C4-2B (cell line): ENCODE results near the gene P2RX5.

Experiments
- H3K27ac ChIP-seq: fragments of 450-650 bp; 2 replicates; pipeline ENCODE4 v1.5.1; 2017
- ZFX ChIP-seq: fragments of 450-650 bp; IDR thresholded peaks from 2 replicates; pipeline ENCODE4 v1.6.1; 2017
- TF ChIP-seq, protein P1 (sequence below): fragments of 450-650 bp; conservative IDR thresholded peaks from 2 replicates; pipeline ENCODE4 v1.5.1; 2017; ENCODE audit warnings: mild to moderate bottlenecking

The P2RX5 gene

DNA sequence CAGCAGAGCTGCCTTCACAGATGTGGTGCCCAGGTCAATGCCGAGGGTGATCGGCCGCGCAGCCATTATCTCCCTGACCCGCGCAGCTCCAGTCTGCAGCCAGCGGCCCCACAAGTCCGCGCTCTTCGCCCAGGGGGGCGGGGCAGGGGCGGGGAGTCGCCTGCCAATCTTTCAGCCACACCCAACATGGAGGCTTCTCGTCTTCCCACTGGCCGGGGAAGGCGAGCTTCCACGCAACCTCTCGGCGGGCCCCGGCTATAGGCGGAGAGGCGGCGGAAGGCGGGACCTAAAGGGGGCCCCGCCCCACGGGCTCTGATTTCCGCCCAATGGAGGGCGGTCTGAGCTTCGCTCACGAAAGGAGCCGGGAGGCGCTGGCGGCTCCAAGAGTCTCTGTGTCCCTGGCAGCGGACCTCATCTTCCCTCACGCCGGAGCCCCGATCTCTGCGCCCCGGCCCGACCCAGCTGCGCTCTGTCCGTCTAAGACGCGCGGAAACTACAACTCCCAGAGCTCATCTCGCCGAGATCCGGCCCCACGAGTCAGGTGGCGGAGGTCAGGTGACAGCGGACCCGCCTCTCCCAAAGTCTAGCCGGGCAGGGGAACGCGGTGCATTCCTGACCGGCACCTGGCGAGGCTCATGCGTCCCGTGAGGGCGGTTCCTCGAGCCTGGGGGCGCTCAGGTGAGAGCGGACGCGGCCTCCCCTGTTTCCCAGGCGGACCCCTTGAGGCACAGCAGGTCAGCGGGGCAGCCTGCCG lies 59.6 kb downstream of the P2RX5 start, which contains the start of the genes CTNS and SHPK:
TSS of gene CTNS (plus strand) at position 607 of the 754 bp plus-strand sequence. CDS start 3,447 bp downstream, outside the sequence.
TSS of gene SHPK (minus strand) at position 97 of the 754 bp plus-strand sequence. CDS start at position 66, 31 bp downstream.
- TF ChIP-seq ZFX: no peak; the same call in 1 of the 2 replicates
- TF ChIP-seq, protein P1, sequence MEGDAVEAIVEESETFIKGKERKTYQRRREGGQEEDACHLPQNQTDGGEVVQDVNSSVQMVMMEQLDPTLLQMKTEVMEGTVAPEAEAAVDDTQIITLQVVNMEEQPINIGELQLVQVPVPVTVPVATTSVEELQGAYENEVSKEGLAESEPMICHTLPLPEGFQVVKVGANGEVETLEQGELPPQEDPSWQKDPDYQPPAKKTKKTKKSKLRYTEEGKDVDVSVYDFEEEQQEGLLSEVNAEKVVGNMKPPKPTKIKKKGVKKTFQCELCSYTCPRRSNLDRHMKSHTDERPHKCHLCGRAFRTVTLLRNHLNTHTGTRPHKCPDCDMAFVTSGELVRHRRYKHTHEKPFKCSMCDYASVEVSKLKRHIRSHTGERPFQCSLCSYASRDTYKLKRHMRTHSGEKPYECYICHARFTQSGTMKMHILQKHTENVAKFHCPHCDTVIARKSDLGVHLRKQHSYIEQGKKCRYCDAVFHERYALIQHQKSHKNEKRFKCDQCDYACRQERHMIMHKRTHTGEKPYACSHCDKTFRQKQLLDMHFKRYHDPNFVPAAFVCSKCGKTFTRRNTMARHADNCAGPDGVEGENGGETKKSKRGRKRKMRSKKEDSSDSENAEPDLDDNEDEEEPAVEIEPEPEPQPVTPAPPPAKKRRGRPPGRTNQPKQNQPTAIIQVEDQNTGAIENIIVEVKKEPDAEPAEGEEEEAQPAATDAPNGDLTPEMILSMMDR: no peak
- H3K27ac ChIP-seq: peak within 1 kb of the TSS; percentile 88

DNA sequence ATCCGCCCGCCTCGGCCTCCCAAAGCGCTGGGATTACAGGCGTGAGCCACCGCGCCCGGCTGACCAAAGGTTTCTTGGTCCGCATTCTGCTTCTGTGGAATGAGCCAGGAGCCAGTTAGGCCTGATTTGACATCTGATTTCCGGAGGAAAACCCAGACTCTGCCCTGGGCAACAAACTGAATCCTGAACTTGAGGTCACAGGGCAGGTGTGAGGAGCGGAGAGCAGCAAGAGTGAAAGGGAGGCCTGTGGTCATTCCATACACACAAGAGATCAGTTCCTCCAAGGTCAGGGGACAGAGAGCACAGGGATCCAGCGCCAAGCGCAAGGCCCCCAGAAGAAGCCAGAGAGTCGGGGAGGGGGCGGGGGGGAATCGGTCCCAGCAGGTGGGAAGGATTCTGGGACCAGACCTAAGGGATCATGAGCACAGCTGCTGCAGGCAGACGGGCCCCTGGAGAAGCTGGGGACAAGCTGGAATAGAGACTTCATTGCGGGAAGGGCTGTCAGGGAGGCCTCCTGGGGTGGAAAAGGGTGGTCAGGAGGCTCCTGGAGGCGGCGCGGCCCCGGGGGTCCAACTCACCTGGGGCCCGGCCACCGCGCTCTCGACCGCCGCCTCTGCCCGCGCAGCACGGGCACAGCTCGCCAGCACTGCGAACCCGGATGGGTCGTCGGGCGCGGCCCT lies 60.3 kb downstream of the P2RX5 start:
- peak overlapping the region; percentile 88 for H3K27ac ChIP-seq
- TF ChIP-seq, protein P1: no peak
- peak; percentile 62; the same call in 1 of the 2 replicates for TF ChIP-seq ZFX

- TF ChIP-seq, protein P1: no peak
- TF ChIP-seq ZFX: no peak
- H3K27ac ChIP-seq: no peak overlapping the region
Measured at GRCh38 chr17:3632287-3632686, 63.7 kb downstream of the P2RX5 start.

GRCh38 chr17:3630781-3631180 lies 65.2 kb downstream of the P2RX5 start:
- H3K27ac ChIP-seq: no peak overlapping the region
- TF ChIP-seq, protein P1: no peak
- no peak for TF ChIP-seq ZFX

DNA sequence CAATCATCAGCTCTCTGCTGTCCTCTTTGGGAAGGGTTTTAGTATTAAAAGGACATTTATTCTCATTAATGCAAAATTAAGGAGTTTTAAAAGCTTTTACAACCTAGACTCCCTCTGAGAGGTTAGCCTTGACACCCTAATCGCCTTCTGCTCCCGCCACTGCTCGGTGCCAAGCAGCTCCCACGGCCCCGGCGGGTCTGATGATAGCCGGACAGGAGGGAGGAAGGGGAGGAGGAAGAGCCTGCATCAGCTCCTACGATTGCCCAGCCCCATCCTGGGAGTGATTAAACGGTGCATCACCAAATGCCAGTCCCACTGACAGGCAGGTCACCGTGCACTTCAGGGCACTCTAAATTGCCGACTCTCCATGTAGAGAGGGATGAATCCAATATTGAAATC lies 68.2 kb downstream of the P2RX5 start:
- TF ChIP-seq, protein P1: no peak
- TF ChIP-seq ZFX: no peak
- H3K27ac ChIP-seq: no peak overlapping the region

GRCh38 chr17:3626831-3627768 lies 68.9 kb downstream of the P2RX5 start:
- TF ChIP-seq ZFX: no peak
- TF ChIP-seq, protein P1: no peak
- H3K27ac ChIP-seq: no peak overlapping the region
